HG02588 (cell line): Measurements from ENCODE around the gene MEF2B.
"Not testable (repeated sequence)": the region's sequence is repeated elsewhere in the genome, so short reads cannot be mapped to it uniquely, and the experiment has no call there.

Experiments used
- ATAC-seq: cut with Tn5 transposase; IDR thresholded peaks from one replicate; pipeline ENCODE4 v1.9.1; 2021; ENCODE audit warnings: mild to moderate bottlenecking, moderate library complexity; ENCODE audit not compliant: unreplicated experiment

MEF2B gene

GRCh38 chr19:19102566-19102965 is 67.5 kb downstream of the MEF2B start:
- ATAC-seq: not testable (repeated sequence)

- no peak for ATAC-seq
These were observed 68.5 kb downstream of the MEF2B start for GRCh38 chr19:19101540-19101939.

GRCh38 chr19:19098703-19099632 is 71.1 kb downstream of the MEF2B start:
- no peak for ATAC-seq

GRCh38 chr19:19098084-19098702 is 71.9 kb downstream of the MEF2B start:
- no peak for ATAC-seq

- no peak for ATAC-seq
These were observed 73.1 kb downstream of the MEF2B start for GRCh38 chr19:19096641-19097627.

GRCh38 chr19:19095691-19096090 is 74.4 kb downstream of the MEF2B start:
- ATAC-seq: no peak
